ENCODE measurements around the gene DDX25.

DNA sequence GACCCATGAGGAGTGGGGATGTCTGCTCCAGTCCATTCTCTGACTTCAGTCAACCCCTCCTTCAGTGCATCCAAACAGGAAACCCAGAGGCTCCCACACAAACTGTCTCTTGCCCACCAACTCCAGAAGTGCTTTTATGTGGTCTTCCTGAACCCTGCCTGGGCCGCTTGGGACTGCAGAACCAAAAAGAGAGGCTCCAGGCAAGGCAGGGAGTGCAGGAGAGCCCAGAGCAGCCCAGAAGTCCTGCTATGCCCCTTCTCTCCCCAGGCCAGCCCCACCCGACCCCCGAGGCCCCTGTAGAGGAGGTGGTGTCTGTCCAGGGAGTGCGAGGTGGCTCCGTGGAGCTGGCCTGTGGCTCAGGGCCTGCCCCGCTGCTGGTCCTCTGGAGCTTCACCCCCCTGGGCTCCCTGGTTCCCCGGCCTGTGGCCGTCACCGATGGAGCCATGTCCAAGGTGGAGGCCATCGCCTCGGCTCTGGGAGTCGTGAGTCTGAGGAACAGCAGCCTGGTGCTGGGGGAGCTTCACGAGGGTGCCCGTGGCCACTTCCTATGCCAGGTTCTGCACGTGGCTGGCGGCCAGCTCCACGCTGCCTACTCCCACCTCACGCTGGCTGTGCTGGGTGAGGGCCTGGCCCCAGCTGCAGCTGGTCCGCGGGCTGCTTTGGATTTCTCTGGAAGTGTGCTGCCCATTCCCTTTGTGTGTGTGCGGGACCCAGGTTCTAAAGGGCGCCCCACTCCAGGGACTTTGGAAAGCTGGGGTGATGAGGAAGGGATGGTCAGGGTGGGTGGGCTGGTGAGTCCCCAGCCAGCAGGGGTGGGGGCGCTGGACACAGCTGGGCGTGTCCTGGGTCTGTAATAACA lies 43.3 kb downstream of the DDX25 start:
- no peak for TF ChIP-seq POLR2AphosphoS5 (IDR thresholded peaks at IDR 0.05)
- no peak for TF ChIP-seq CTCF (IDR thresholded peaks at IDR 0.05)
- no peak for TF ChIP-seq POLR2A (IDR thresholded peaks at IDR 0.05)
- TF ChIP-seq EP300 (IDR thresholded peaks at IDR 0.05; ENCODE audit: low read depth), result no peak

Data from transverse colon (tissue), 4 donors.